SK-N-SH (cell line): Measurements from ENCODE around the gene LSS.
"Not testable (repeated sequence)": the region's sequence is repeated elsewhere in the genome, so short reads cannot be mapped to it uniquely, and the experiment has no call there.

ENCODE experiments used
- RCOR1 ChIP-seq: fragments of 150-350 bp; IDR thresholded peaks from 2 replicates; pipeline ENCODE4 v1.6.1; 2017; ENCODE audit warnings: antibody characterized with exemption, low read length
- RFX5 ChIP-seq: IDR thresholded peaks from 2 replicates; pipeline ENCODE4 v1.6.1; 2012; ENCODE audit warnings: mild to moderate bottlenecking, improper control_type of control experiment, low read length
- SMC3 ChIP-seq: IDR thresholded peaks from 2 replicates; pipeline ENCODE4 v1.6.1; 2012; ENCODE audit warnings: low read depth, low read length, improper control_type of control experiment
- TF ChIP-seq, protein P1 (sequence below): fragments of 200-600 bp; sonication (generic); IDR thresholded peaks from 2 replicates; pipeline ENCODE4 v1.6.1; 2017; ENCODE audit warnings: antibody characterized with exemption, mild to moderate bottlenecking, moderate library complexity
- TF ChIP-seq, protein P2 (sequence below): IDR thresholded peaks from 2 replicates; pipeline ENCODE4 v1.4.0; 2012; ENCODE audit warnings: low read depth, borderline replicate concordance

DNA sequence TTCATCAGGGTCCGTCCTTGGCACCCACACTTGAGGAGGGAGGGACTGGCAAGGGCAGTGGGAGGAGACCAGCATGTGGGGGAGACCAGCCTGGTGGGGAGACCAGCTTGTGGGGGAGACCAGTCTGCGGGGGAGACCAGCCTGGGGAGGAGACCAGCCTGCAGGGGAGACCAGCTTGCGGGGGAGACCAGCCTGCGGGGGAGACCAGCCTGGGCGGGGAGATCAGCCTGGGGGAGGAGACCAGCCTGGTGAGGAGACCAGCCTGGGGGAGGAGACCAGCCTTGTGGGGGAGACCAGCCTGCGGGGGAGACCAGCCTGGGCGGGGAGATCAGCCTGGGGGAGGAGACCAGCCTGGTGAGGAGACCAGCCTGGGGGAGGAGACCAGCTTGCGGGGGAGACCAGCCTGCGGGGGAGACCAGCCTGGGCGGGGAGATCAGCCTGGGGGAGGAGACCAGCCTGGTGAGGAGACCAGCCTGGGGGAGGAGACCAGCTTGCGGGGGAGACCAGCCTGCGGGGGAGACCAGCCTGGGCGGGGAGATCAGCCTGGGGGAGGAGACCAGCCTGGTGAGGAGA, 45.2 kb downstream of the LSS start:
- TF ChIP-seq, protein P1, sequence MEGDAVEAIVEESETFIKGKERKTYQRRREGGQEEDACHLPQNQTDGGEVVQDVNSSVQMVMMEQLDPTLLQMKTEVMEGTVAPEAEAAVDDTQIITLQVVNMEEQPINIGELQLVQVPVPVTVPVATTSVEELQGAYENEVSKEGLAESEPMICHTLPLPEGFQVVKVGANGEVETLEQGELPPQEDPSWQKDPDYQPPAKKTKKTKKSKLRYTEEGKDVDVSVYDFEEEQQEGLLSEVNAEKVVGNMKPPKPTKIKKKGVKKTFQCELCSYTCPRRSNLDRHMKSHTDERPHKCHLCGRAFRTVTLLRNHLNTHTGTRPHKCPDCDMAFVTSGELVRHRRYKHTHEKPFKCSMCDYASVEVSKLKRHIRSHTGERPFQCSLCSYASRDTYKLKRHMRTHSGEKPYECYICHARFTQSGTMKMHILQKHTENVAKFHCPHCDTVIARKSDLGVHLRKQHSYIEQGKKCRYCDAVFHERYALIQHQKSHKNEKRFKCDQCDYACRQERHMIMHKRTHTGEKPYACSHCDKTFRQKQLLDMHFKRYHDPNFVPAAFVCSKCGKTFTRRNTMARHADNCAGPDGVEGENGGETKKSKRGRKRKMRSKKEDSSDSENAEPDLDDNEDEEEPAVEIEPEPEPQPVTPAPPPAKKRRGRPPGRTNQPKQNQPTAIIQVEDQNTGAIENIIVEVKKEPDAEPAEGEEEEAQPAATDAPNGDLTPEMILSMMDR, result not testable (repeated sequence)
- TF ChIP-seq SMC3, RFX5, RCOR1: not testable (repeated sequence)
- TF ChIP-seq, protein P2, sequence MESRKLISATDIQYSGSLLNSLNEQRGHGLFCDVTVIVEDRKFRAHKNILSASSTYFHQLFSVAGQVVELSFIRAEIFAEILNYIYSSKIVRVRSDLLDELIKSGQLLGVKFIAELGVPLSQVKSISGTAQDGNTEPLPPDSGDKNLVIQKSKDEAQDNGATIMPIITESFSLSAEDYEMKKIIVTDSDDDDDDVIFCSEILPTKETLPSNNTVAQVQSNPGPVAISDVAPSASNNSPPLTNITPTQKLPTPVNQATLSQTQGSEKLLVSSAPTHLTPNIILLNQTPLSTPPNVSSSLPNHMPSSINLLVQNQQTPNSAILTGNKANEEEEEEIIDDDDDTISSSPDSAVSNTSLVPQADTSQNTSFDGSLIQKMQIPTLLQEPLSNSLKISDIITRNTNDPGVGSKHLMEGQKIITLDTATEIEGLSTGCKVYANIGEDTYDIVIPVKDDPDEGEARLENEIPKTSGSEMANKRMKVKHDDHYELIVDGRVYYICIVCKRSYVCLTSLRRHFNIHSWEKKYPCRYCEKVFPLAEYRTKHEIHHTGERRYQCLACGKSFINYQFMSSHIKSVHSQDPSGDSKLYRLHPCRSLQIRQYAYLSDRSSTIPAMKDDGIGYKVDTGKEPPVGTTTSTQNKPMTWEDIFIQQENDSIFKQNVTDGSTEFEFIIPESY, result not testable (repeated sequence)
